Loucy (cell line): ENCODE results near the gene FBXO42.

ENCODE experiments used
- H2AFZ ChIP-seq: fragments of 200-600 bp; sonication (generic); 2 replicates; pipeline ENCODE4 v1.6.0; 2016; ENCODE audit warnings: antibody characterized with exemption, mild to moderate bottlenecking, low read length, moderate library complexity
- H3F3A ChIP-seq: fragments of 200-600 bp; 2 replicates; pipeline ENCODE4 v1.6.0; 2016; ENCODE audit warnings: antibody characterized with exemption, low read depth, mild to moderate bottlenecking
- H3K27me3 ChIP-seq: fragments of 200-600 bp; sonication (generic); 2 replicates; pipeline ENCODE4 v1.6.1; 2014; ENCODE audit warnings: low read length, mild to moderate bottlenecking; ENCODE audit not compliant: insufficient read depth, poor library complexity, severe bottlenecking
- H3K36me3 ChIP-seq: fragments of 200-600 bp; sonication (generic); 2 replicates; pipeline ENCODE4 v1.6.1; 2016; ENCODE audit warnings: low read length; ENCODE audit not compliant: insufficient read depth
- H3K4me1 ChIP-seq: fragments of 200-600 bp; sonication (generic); 2 replicates; pipeline ENCODE4 v1.5.1; 2014; ENCODE audit warnings: low read length, mild to moderate bottlenecking; ENCODE audit not compliant: insufficient read depth, poor library complexity, severe bottlenecking
- H3K4me2 ChIP-seq: fragments of 200-600 bp; sonication (generic); 2 replicates; pipeline ENCODE4 v1.6.0; 2014; ENCODE audit warnings: antibody characterized with exemption, low read length, low read depth, mild to moderate bottlenecking; ENCODE audit not compliant: poor library complexity, severe bottlenecking
- H3K4me3 ChIP-seq: fragments of 200-600 bp; sonication (generic); 2 replicates; pipeline ENCODE4 v1.5.1; 2014; ENCODE audit warnings: low read length, mild to moderate bottlenecking, mixed read lengths; ENCODE audit not compliant: poor library complexity, severe bottlenecking
- H3K79me2 ChIP-seq: fragments of 200-600 bp; sonication (generic); 2 replicates; pipeline ENCODE4 v1.6.1; 2014; ENCODE audit warnings: low read length; ENCODE audit not compliant: insufficient read depth
- H3K9ac ChIP-seq: fragments of 200-600 bp; sonication (generic); 2 replicates; pipeline ENCODE4 v1.6.0; 2014; ENCODE audit warnings: mild to moderate bottlenecking, low read depth, low read length, moderate library complexity; ENCODE audit not compliant: poor library complexity, severe bottlenecking
- H3K9me2 ChIP-seq: fragments of 200-600 bp; sonication (generic); replicated peaks from 2 replicates; pipeline ENCODE4 v1.6.1; 2016; ENCODE audit warnings: low read depth, low read length, mixed read lengths
- H3K9me3 ChIP-seq: fragments of 200-600 bp; sonication (generic); 2 replicates; pipeline ENCODE4 v1.6.1; 2014; ENCODE audit warnings: mild to moderate bottlenecking, antibody characterized with exemption, low read length, low read depth; ENCODE audit not compliant: insufficient read depth
- H4K20me1 ChIP-seq: fragments of 200-600 bp; sonication (generic); 2 replicates; pipeline ENCODE4 v1.6.0; 2014; ENCODE audit warnings: antibody characterized with exemption, low read length, mild to moderate bottlenecking; ENCODE audit not compliant: insufficient read depth, poor library complexity, severe bottlenecking
- EZH2phosphoT487 ChIP-seq: fragments of 200-600 bp; IDR thresholded peaks from 2 replicates; pipeline ENCODE4 v1.6.1; 2018; ENCODE audit warnings: antibody characterized with exemption, mild to moderate bottlenecking, moderate library complexity, borderline replicate concordance
- TF ChIP-seq, protein P1 (sequence below): fragments of 200-600 bp; sonication (generic); conservative IDR thresholded peaks from 2 replicates; pipeline ENCODE4 v1.5.1; 2014; ENCODE audit warnings: mild to moderate bottlenecking, antibody characterized with exemption, low read length

Gene FBXO42

GRCh38 chr1:16207318-16208269, 144.7 kb downstream of the FBXO42 start:
- H3K9me3 ChIP-seq: no peaks in the 10 kb centered on the region
- peak overlapping the region; percentile 71 for H3K9ac ChIP-seq
- peak overlapping the region; percentile 79 for H3K4me3 ChIP-seq
- H3K27me3 ChIP-seq: no peaks in the 10 kb centered on the region
- peak overlapping the region; percentile 76 for H3K4me2 ChIP-seq
- no peaks in the 10 kb centered on the region for H3K9me2 ChIP-seq
- H3K79me2 ChIP-seq: peaks cover 7% of the 10 kb centered on the region; the same call in 1 of the 2 replicates
- H2AFZ ChIP-seq: peak overlapping the region; percentile 65
- peaks cover 14% of the 10 kb centered on the region for H3K4me1 ChIP-seq
- no peaks in the 10 kb centered on the region for H3K36me3 ChIP-seq
- TF ChIP-seq, protein P1, sequence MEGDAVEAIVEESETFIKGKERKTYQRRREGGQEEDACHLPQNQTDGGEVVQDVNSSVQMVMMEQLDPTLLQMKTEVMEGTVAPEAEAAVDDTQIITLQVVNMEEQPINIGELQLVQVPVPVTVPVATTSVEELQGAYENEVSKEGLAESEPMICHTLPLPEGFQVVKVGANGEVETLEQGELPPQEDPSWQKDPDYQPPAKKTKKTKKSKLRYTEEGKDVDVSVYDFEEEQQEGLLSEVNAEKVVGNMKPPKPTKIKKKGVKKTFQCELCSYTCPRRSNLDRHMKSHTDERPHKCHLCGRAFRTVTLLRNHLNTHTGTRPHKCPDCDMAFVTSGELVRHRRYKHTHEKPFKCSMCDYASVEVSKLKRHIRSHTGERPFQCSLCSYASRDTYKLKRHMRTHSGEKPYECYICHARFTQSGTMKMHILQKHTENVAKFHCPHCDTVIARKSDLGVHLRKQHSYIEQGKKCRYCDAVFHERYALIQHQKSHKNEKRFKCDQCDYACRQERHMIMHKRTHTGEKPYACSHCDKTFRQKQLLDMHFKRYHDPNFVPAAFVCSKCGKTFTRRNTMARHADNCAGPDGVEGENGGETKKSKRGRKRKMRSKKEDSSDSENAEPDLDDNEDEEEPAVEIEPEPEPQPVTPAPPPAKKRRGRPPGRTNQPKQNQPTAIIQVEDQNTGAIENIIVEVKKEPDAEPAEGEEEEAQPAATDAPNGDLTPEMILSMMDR: no peak
- TF ChIP-seq EZH2phosphoT487: no peak
- H4K20me1 ChIP-seq: no peaks in the 10 kb centered on the region
- no peaks in the 10 kb centered on the region for H3F3A ChIP-seq

DNA sequence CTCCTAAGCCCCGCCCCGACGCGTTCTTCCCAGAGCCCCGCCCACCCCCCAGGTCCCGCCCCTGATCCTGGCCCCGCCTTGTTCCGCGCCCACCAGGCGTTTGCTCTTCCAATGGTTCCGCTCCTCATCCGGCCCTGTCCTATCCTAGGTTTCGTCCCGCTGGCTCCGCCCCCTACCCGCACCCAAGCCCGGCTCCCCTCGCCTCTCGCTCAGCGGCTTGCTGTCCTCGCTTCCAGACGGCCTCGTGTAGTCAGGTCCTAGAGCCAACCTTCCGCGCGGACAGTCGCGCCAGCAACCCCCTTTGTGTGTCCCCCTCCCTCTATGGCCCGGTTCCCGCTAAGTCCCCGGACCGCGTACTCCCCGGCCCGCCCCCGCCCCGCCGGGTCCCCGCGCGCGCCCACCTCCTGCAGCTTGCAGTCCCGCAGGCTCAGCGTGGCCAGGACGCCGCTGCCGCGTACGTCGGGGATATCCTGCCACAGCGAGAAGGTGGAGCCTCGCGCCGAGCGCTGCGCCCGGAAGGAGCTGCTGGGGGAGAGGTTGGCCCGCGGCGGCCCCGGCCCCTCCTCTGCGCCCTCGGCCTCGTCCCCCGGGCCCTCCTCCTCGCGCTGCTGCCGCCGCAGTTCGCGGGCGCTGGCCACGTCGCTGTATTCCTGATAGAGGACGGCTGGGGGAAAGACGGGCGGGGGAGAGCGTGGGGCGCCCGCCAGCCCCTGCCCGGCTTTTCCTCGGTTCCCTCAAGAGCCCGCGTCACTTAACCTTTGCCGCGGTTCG, 145.5 kb downstream of the FBXO42 start:
- Histone ChIP-seq H3F3A (no peaks in the 10 kb centered on the region), H3K9me2 (no peaks in the 10 kb centered on the region), H3K36me3 (no peaks in the 10 kb centered on the region), H3K27me3 (no peaks in the 10 kb centered on the region), H3K79me2 (peaks cover 7% of the 10 kb centered on the region; the same call in 1 of the 2 replicates), H3K4me3 (peak overlapping the region; percentile 79), H3K4me1 (peaks cover 14% of the 10 kb centered on the region), H4K20me1 (no peaks in the 10 kb centered on the region), H2AFZ (peak overlapping the region; percentile 65), H3K9me3 (no peaks in the 10 kb centered on the region), H3K9ac (peak overlapping the region; percentile 71), H3K4me2 (peak overlapping the region; percentile 91)
- TF ChIP-seq, protein P1: no peak
- TF ChIP-seq EZH2phosphoT487: no peak

DNA sequence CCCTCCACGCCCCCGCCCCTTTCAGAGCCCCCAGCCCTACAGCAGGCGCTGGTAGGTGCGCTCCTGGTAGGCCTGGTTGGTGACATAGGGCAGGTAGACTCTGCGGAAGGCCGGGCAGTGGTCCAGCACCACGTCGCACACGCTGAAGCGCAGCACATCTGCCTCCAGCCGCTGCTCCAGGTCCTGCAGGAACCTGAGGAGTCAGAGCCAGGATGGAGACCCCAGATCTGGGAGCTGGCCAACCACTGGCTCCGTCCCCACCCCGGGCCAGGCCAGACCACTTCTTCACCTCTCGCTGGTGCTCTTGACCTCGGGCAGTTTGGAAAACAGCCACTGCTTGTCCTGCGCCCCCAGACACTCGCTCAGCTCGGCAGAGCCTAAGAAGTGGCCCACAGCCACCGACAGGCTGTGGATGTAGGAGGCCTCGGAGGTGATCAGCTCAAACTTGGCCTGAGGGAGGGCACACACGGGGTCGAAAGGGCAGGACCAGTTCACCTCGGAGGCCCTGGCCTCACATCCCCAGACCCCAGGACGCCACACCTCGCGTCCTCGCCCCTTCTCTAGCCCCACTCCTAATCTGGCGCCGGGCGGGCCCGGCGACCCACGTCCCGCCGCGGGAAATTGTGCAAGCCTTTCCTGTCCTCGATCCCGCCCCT, 146.3 kb downstream of the FBXO42 start:
- no peaks in the 10 kb centered on the region for H4K20me1 ChIP-seq
- peak overlapping the region; percentile 91 for H3K4me2 ChIP-seq
- no peaks in the 10 kb centered on the region for H3K9me2 ChIP-seq
- H3F3A ChIP-seq: no peaks in the 10 kb centered on the region
- H3K79me2 ChIP-seq: peaks cover 7% of the 10 kb centered on the region; the same call in 1 of the 2 replicates
- H3K9me3 ChIP-seq: no peaks in the 10 kb centered on the region
- peak overlapping the region; percentile 79 for H3K4me3 ChIP-seq
- no peaks in the 10 kb centered on the region for H3K36me3 ChIP-seq
- TF ChIP-seq, protein P1: no peak
- no peak for TF ChIP-seq EZH2phosphoT487
- no peaks in the 10 kb centered on the region for H3K27me3 ChIP-seq
- peak overlapping the region; percentile 69 for H3K9ac ChIP-seq
- H2AFZ ChIP-seq: peak overlapping the region; percentile 60; the same call in 1 of the 2 replicates
- H3K4me1 ChIP-seq: peaks cover 14% of the 10 kb centered on the region
